PC-3 (cell line): ENCODE measurements around the gene GPN2. TPM values are rescaled to one million over a fixed set of nuclear protein-coding genes. Genes with fewer than 3 reads are reported as not detected.
A peak's percentile ranks its signal among the peaks of the same experiment; 100 is the strongest.

Experiments
- ATAC-seq: fragments of 200-7000 bp; cut with Tn5 transposase; 2 replicates; pipeline ENCODE4 v1.9.1; 2020; ENCODE audit warnings: mild to moderate bottlenecking, moderate library complexity
- BruUV-seq: library from RNA; stranded (reverse); fragments of 400-500 nt; replicated peaks from 2 replicates; lab custom pipeline; 2021; lab: Mats Ljungman, UMichigan
- CTCF ChIA-PET: fragments of 300-600 bp; sonication (Branson Sonifier 250); formaldehyde crosslinking; loops from one replicate; lab custom pipeline; 2022; ENCODE audit warnings: antibody characterized with exemption; lab: Charles Lee
- POLR2A ChIA-PET: fragments of 300-600 bp; sonication (Branson Sonifier 250); formaldehyde crosslinking; loops from one replicate; lab custom pipeline; 2022; ENCODE audit warnings: antibody characterized with exemption; ENCODE audit not compliant: unreplicated experiment; lab: Charles Lee
- DNase-seq: peaks from one replicate; pipeline ENCODE4 v3.0.0-alpha.2; 2015
- H2AFZ ChIP-seq: fragments of 300-600 bp; sonication (generic); 2 replicates; pipeline ENCODE4 v1.6.0; 2016; ENCODE audit warnings: antibody characterized with exemption, low read length
- H3F3A ChIP-seq: fragments of 300-600 bp; sonication (generic); one replicate; pipeline ENCODE4 v1.6.0; 2017; ENCODE audit warnings: antibody characterized with exemption, low read length, control low read depth, mild to moderate bottlenecking; ENCODE audit not compliant: unreplicated experiment
- H3K27ac ChIP-seq: fragments of 300-600 bp; sonication (generic); 2 replicates; pipeline ENCODE4 v1.5.1; 2016; ENCODE audit warnings: mild to moderate bottlenecking, low read length
- H3K27me3 ChIP-seq: fragments of 300-600 bp; sonication (generic); 2 replicates; pipeline ENCODE4 v1.6.1; 2016; ENCODE audit warnings: low read length, mixed read lengths
- H3K36me3 ChIP-seq: fragments of 300-600 bp; sonication (generic); 2 replicates; pipeline ENCODE4 v1.6.1; 2016; ENCODE audit warnings: low read depth, mixed run types, low read length, mixed read lengths
- H3K4me1 ChIP-seq: fragments of 300-600 bp; sonication (generic); 2 replicates; pipeline ENCODE4 v1.5.1; 2016; ENCODE audit warnings: low read length; ENCODE audit not compliant: insufficient read depth
- H3K4me2 ChIP-seq: fragments of 300-600 bp; sonication (generic); 2 replicates; pipeline ENCODE4 v1.6.0; 2016; ENCODE audit warnings: low read length
- H3K4me3 ChIP-seq: fragments of 300-600 bp; sonication (generic); 2 replicates; pipeline ENCODE4 v1.5.1; 2016; ENCODE audit warnings: mild to moderate bottlenecking, low read length, mixed read lengths
- H3K79me2 ChIP-seq: fragments of 300-600 bp; sonication (generic); 2 replicates; pipeline ENCODE4 v1.6.1; 2017; ENCODE audit warnings: low read length, mixed read lengths
- H3K9ac ChIP-seq: fragments of 300-600 bp; sonication (generic); 2 replicates; pipeline ENCODE4 v1.6.0; 2016; ENCODE audit warnings: mild to moderate bottlenecking, low read length
- H3K9me2 ChIP-seq: fragments of 300-600 bp; sonication (generic); replicated peaks from 2 replicates; pipeline ENCODE4 v1.6.1; 2016; ENCODE audit warnings: mixed run types, low read length, mixed read lengths
- H3K9me3 ChIP-seq: fragments of 300-600 bp; sonication (generic); 2 replicates; pipeline ENCODE4 v1.6.1; 2016; ENCODE audit warnings: low read length, mixed read lengths
- H4K20me1 ChIP-seq: fragments of 300-600 bp; sonication (generic); 2 replicates; pipeline ENCODE4 v1.6.1; 2016; ENCODE audit warnings: low read length, mixed read lengths
- CTCF ChIP-seq: fragments of 300-600 bp; sonication (generic); conservative IDR thresholded peaks from 2 replicates; pipeline ENCODE4 v1.5.1; 2017; ENCODE audit warnings: antibody characterized with exemption, low read depth, mild to moderate bottlenecking, low read length
- EZH2 ChIP-seq: fragments of 300-600 bp; sonication (generic); IDR thresholded peaks from one replicate; pipeline ENCODE4 v1.6.1; 2017; ENCODE audit warnings: antibody characterized with exemption, mild to moderate bottlenecking, low read length; ENCODE audit not compliant: unreplicated experiment
- EZH2phosphoT487 ChIP-seq: fragments of 300-600 bp; sonication (generic); IDR thresholded peaks from 2 replicates; pipeline ENCODE4 v1.6.1; 2018; ENCODE audit warnings: mild to moderate bottlenecking, antibody characterized with exemption, low read length, borderline replicate concordance
- intact Hi-C: fragments of 100-400 bp; cut with micrococcal nuclease; formaldehyde crosslinking; loops from 2 replicates; pipeline ENCODE4 v1.9.0; 2023
- total RNA-seq: library from RNA; depleted of rRNA; stranded (reverse); fragments of >200 nt; gene quantifications from 2 replicates; pipeline ENCODE4 v1.2.3, GENCODE V29; 2014

GPN2 gene
- total RNA-seq, 1 experiment from 2014 or later, result 24.6 TPM

- H4K20me1 ChIP-seq, result no peaks in the 10 kb centered on the region; the same call in 1 of the 2 replicates
- H3K27ac ChIP-seq, result peak within 1 kb of the TSS; percentile 64
- no peak for TF ChIP-seq CTCF
- TF ChIP-seq EZH2, result no peak
- no peak for TF ChIP-seq EZH2phosphoT487
- intact Hi-C loops, result no loop called here
- H3K4me1 ChIP-seq, result peaks cover 13% of the 10 kb centered on the region
- ATAC-seq (peak; percentile 87), DNase-seq (peak; percentile 92)
- peak within 1 kb of the TSS; percentile 90 for H3K9ac ChIP-seq
- ChIA-PET POLR2A (interaction anchor here (0.5 to 1.1 kb wide), 4 partner anchors 10 to 201 kb away, joined by 3 to 4 read pairs (median 4); partner anchors contain the start of gene GPN2), CTCF (interaction anchor here (0.6 to 1.0 kb wide), 4 partner anchors 35 to 191 kb away, joined by 3 to 5 read pairs (median 4); partner anchors contain the start of gene ZDHHC18)
- H3K9me2 ChIP-seq, result no peaks in the 10 kb centered on the region
- peak within 1 kb of the TSS; percentile 82 for H2AFZ ChIP-seq
- H3K79me2 ChIP-seq, result peaks cover 34% of the 10 kb centered on the region
- peaks cover 5% of the 10 kb centered on the region; the same call in 1 of the 2 replicates for H3K36me3 ChIP-seq
- H3K4me3 ChIP-seq, result peak within 1 kb of the TSS; percentile 89
- BruUV-seq, result TSS peak; percentile 91
- H3K4me2 ChIP-seq, result peak within 1 kb of the TSS; percentile 85
- no peaks in the 10 kb centered on the region for H3K9me3 ChIP-seq
- H3K27me3 ChIP-seq, result no peaks in the 10 kb centered on the region
- no peaks in the 10 kb centered on the region for H3F3A ChIP-seq
Measured at GRCh38 chr1:26900001-26900814, 10.1 kb upstream of the GPN2 start, which contains the start of gene GPATCH3. TSS of gene GPATCH3 (minus strand) at chr1:26900467. CDS start at chr1:26900442, 25 bp downstream.

DNA sequence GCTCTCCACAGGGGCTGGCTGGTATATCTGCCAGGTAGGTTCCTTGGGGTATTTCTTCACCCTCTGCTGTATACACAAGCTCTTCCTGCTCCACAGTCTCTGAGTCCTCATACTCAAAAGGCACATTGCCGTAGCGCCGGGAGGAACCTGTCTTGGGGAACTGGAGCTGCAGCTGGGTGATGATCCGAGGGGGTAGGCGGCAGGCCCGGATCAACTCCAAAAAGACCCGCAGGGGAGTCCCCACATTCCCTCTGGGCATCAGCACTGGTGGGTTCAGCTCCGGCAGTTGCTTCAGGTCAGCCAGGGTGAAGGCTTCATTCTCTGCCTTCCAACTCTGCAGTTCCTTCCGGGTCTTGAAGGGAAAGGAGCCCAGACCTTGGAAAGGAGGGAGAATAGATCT lies 7.3 kb upstream of the GPN2 start:
- H2AFZ ChIP-seq, result no peak overlapping the region
- H3K9me3 ChIP-seq, result no peaks in the 10 kb centered on the region
- H3K4me3 ChIP-seq, result no peak overlapping the region
- peaks cover 20% of the 10 kb centered on the region for H3K36me3 ChIP-seq
- peaks cover 13% of the 10 kb centered on the region for H3K4me1 ChIP-seq
- ChIA-PET POLR2A (no interaction called here), CTCF (no interaction called here)
- H3K27ac ChIP-seq, result no peak overlapping the region
- no peak for DNase-seq
- H3K4me2 ChIP-seq, result no peak overlapping the region
- H3K9ac ChIP-seq, result no peak overlapping the region
- H3F3A ChIP-seq, result no peaks in the 10 kb centered on the region
- no peaks in the 10 kb centered on the region; the same call in 1 of the 2 replicates for H4K20me1 ChIP-seq
- peaks cover 34% of the 10 kb centered on the region for H3K79me2 ChIP-seq
- ATAC-seq, result no peak
- intact Hi-C loops, result no loop called here
- BruUV-seq, result no TSS peak
- TF ChIP-seq EZH2phosphoT487 (no peak), CTCF (no peak), EZH2 (no peak)
- no peaks in the 10 kb centered on the region for H3K9me2 ChIP-seq
- H3K27me3 ChIP-seq, result no peaks in the 10 kb centered on the region

- DNase-seq (no peak), ATAC-seq (no peak)
- H4K20me1 ChIP-seq, result no peaks in the 10 kb centered on the region; the same call in 1 of the 2 replicates
- intact Hi-C loops, result no loop called here
- no peaks in the 10 kb centered on the region for H3F3A ChIP-seq
- ChIA-PET CTCF (no interaction called here), POLR2A (no interaction called here)
- TF ChIP-seq EZH2phosphoT487, result no peak
- TF ChIP-seq CTCF, result no peak
- no peak for TF ChIP-seq EZH2
- H3K9ac ChIP-seq, result no peak overlapping the region
- BruUV-seq, result no TSS peak
- peaks cover 26% of the 10 kb centered on the region for H3K79me2 ChIP-seq
- H3K4me2 ChIP-seq, result no peak overlapping the region
- H3K36me3 ChIP-seq, result peaks cover 21% of the 10 kb centered on the region
- no peak overlapping the region for H3K4me3 ChIP-seq
- no peak overlapping the region for H2AFZ ChIP-seq
- H3K9me2 ChIP-seq, result no peaks in the 10 kb centered on the region
- H3K27me3 ChIP-seq, result no peaks in the 10 kb centered on the region
- no peaks in the 10 kb centered on the region for H3K9me3 ChIP-seq
- no peak overlapping the region for H3K27ac ChIP-seq
- H3K4me1 ChIP-seq, result peaks cover 14% of the 10 kb centered on the region
Measured at GRCh38 chr1:26894263-26894662, 4.2 kb upstream of the GPN2 start.
